ENCODE data around the gene GRIK5. TPM values are rescaled to one million over a fixed set of nuclear protein-coding genes. Genes with fewer than 3 reads are reported as not detected.

Gene GRIK5
- total and polyA plus RNA-seq, 4 donors, result 0.26 to 1.6 (median 0.55) TPM

GRCh38 chr19:42068756-42069571 lies 1.0 kb downstream of the GRIK5 start:
- no peaks in the 10 kb centered on the region for H3K36me3 ChIP-seq (ENCODE audit: control insufficient read depth in 4 of 4, insufficient read depth in 4 of 4, low read length in 4 of 4)
- peaks cover 0 to 3% (median 0%) of the 10 kb centered on the region in 4 donors for H3K9me3 ChIP-seq (ENCODE audit: control insufficient read depth in 4 of 4, insufficient read depth in 3 of 4, low read length in 3 of 4)
- TF ChIP-seq CTCF (IDR thresholded peaks at IDR 0.05; ENCODE audit: control extremely low read depth, extremely low read depth), result no peak
- H3K4me3 ChIP-seq, result no peak overlapping the region
- WGBS, 2 donors, result 8 to 16% methylated on average over 29 of the region's 29 CpGs
- no peak overlapping the region for H3K27ac ChIP-seq (ENCODE audit: low read depth in 1 of 2, low read length in 1 of 2)
- DNase-seq (no peak), ATAC-seq (ENCODE audit: insufficient read depth, low FRiP score) (no peak)
- peaks cover 0 to 3% (median 0%) of the 10 kb centered on the region in 5 donors for H3K4me1 ChIP-seq (ENCODE audit: control insufficient read depth in 5 of 5, insufficient read depth in 5 of 5, low read length in 5 of 5)
- peaks cover 0 to 17% (median 14%) of the 10 kb centered on the region in 3 donors for H3K27me3 ChIP-seq (ENCODE audit: control insufficient read depth in 3 of 3, insufficient read depth in 3 of 3, low read length in 2 of 3)
- no peak overlapping the region for H3K9ac ChIP-seq (ENCODE audit: insufficient read depth in 1 of 2, low read length in 2 of 2)

GRCh38 chr19:42068361-42068755 lies 1.6 kb downstream of the GRIK5 start:
- Histone ChIP-seq H3K4me1 (ENCODE audit: control insufficient read depth in 5 of 5, insufficient read depth in 5 of 5, low read length in 5 of 5) (peaks cover 0 to 3% (median 0%) of the 10 kb centered on the region in 5 donors), H3K9me3 (ENCODE audit: control insufficient read depth in 4 of 4, insufficient read depth in 3 of 4, low read length in 3 of 4) (peaks cover 0 to 3% (median 0%) of the 10 kb centered on the region in 4 donors), H3K27ac (ENCODE audit: low read depth in 1 of 2, low read length in 1 of 2) (no peak overlapping the region), H3K27me3 (ENCODE audit: control insufficient read depth in 3 of 3, insufficient read depth in 3 of 3, low read length in 2 of 3) (peaks cover 0 to 17% (median 14%) of the 10 kb centered on the region in 3 donors), H3K4me3 (no peak overlapping the region), H3K36me3 (ENCODE audit: control insufficient read depth in 4 of 4, insufficient read depth in 4 of 4, low read length in 4 of 4) (no peaks in the 10 kb centered on the region), H3K9ac (ENCODE audit: insufficient read depth in 1 of 2, low read length in 2 of 2) (no peak overlapping the region)
- ATAC-seq (ENCODE audit: insufficient read depth, low FRiP score) (no peak), DNase-seq (no peak)
- 44 to 50% methylated on average over 8 of the region's 8 CpGs for WGBS, 2 donors
- no peak for TF ChIP-seq CTCF (IDR thresholded peaks at IDR 0.05; ENCODE audit: control extremely low read depth, extremely low read depth)

GRCh38 chr19:42067315-42067888 lies 2.6 kb downstream of the GRIK5 start:
- Histone ChIP-seq H3K4me1 (ENCODE audit: control insufficient read depth in 5 of 5, insufficient read depth in 5 of 5, low read length in 5 of 5) (peaks cover 0 to 3% (median 0%) of the 10 kb centered on the region in 5 donors), H3K4me3 (no peak overlapping the region), H3K27ac (ENCODE audit: low read depth in 1 of 2, low read length in 1 of 2) (no peak overlapping the region), H3K27me3 (ENCODE audit: control insufficient read depth in 3 of 3, insufficient read depth in 3 of 3, low read length in 2 of 3) (peaks cover 0 to 17% (median 14%) of the 10 kb centered on the region in 3 donors), H3K36me3 (ENCODE audit: control insufficient read depth in 4 of 4, insufficient read depth in 4 of 4, low read length in 4 of 4) (no peaks in the 10 kb centered on the region), H3K9me3 (ENCODE audit: control insufficient read depth in 4 of 4, insufficient read depth in 3 of 4, low read length in 3 of 4) (peaks cover 0 to 3% (median 0%) of the 10 kb centered on the region in 4 donors), H3K9ac (ENCODE audit: insufficient read depth in 1 of 2, low read length in 2 of 2) (no peak overlapping the region)
- ATAC-seq (ENCODE audit: insufficient read depth, low FRiP score) (no peak), DNase-seq (no peak)
- TF ChIP-seq CTCF (IDR thresholded peaks at IDR 0.05; ENCODE audit: control extremely low read depth, extremely low read depth), result no peak
- 78 to 86% methylated on average over 6 of the region's 6 CpGs for WGBS, 2 donors

All from lung (tissue), 12 donors.